ENCODE results near the gene HYCC2. TPM values are rescaled to one million over a fixed set of nuclear protein-coding genes. Genes with fewer than 3 reads are reported as not detected.

Gene HYCC2
- total RNA-seq, 4 donors from 2014 or later: 19.8 to 32.0 (median 26.0) TPM

DNA sequence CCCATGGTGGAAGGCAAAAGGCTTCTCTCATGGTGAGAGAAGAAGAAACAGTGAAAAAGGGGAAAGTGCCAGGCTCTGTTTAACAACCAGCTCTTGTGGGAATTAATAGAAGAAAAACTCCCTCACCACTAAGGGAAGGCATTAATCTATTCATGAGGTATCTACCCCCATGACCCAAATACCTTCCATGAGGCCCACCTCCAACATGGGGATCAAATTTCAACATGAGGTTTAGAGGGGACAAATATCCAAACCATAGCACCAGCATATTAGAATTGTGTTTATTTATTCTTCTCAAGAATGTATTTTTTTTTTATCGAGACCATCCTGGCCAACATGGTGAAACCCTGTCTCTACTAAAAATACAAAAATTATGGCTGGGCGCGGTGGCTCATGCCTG lies 39.6 kb upstream of the HYCC2 start:
- Histone ChIP-seq H3K27ac (no peak overlapping the region), H3K9me3 (no peaks in the 10 kb centered on the region), H3K27me3 (no peaks in the 10 kb centered on the region), H3K36me3 (no peaks in the 10 kb centered on the region), H3K4me1 (peaks cover 9 to 12% of the 10 kb centered on the region in 2 donors), H3K4me3 (replicated peaks in 1 of 3) (no peak overlapping the region)
- TF ChIP-seq, protein P1, sequence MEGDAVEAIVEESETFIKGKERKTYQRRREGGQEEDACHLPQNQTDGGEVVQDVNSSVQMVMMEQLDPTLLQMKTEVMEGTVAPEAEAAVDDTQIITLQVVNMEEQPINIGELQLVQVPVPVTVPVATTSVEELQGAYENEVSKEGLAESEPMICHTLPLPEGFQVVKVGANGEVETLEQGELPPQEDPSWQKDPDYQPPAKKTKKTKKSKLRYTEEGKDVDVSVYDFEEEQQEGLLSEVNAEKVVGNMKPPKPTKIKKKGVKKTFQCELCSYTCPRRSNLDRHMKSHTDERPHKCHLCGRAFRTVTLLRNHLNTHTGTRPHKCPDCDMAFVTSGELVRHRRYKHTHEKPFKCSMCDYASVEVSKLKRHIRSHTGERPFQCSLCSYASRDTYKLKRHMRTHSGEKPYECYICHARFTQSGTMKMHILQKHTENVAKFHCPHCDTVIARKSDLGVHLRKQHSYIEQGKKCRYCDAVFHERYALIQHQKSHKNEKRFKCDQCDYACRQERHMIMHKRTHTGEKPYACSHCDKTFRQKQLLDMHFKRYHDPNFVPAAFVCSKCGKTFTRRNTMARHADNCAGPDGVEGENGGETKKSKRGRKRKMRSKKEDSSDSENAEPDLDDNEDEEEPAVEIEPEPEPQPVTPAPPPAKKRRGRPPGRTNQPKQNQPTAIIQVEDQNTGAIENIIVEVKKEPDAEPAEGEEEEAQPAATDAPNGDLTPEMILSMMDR (IDR thresholded peaks at IDR 0.05): no peak
- no peak for TF ChIP-seq POLR2A (IDR thresholded peaks at IDR 0.05)
- no peak for DNase-seq
- intact Hi-C loops (cut with DNase I): loop anchor here (10.0 kb wide), 1 partner anchor 114 kb away; no protein-coding TSS in a partner anchor
- WGBS, 2 donors: 97 to 98% methylated on average over 3 of the region's 3 CpGs

DNA sequence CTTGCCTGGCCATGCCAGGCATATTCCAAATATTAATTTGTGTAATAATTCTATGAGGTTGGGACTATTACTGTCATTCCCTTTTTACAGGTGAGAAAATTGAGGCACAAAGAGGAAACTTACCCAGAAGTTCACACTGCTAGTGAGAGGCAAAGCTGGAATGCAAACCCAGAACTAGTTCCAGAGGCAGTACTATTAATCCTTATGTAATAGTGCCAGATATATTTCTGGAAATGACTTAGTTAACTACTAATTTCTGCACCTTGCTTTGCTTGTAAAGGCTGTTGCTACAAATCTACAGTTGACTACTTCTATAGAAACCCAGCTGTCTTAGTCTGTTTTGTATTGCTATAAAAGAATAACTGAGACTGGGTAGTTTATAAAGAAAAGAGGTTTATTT lies 39.1 kb upstream of the HYCC2 start:
- Histone ChIP-seq H3K27ac (no peak overlapping the region), H3K9me3 (no peaks in the 10 kb centered on the region), H3K4me1 (peaks cover 9 to 11% of the 10 kb centered on the region in 2 donors), H3K36me3 (no peaks in the 10 kb centered on the region), H3K27me3 (no peaks in the 10 kb centered on the region), H3K4me3 (replicated peaks in 1 of 3) (no peak overlapping the region)
- intact Hi-C loops (cut with DNase I): loop anchor here (10.0 kb wide), 1 partner anchor 114 kb away; no protein-coding TSS in a partner anchor
- TF ChIP-seq, protein P1 (IDR thresholded peaks at IDR 0.05): no peak
- no peak for TF ChIP-seq POLR2A (IDR thresholded peaks at IDR 0.05)
- no peak for DNase-seq

DNA sequence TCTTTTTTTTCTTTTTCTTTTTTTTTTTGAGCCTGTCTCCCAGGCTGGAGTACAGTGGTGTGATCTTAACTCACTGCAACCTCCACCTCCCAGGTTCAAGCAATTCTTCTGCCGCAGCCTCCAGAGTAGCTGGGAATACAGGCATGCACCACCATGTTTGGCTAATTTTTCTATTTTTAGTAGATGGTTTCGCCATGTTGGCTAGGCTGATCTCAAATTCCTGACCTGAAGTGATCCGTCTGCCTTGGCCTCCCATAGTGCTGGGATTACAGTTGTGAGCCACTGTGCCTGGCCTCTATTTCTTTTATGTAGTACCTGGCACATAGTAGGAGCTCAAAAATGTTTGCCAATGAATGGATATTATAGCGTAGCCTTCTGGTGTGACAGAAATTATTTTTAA lies 37.7 kb upstream of the HYCC2 start:
- H3K9me3 ChIP-seq: no peaks in the 10 kb centered on the region
- H3K27ac ChIP-seq: no peak overlapping the region
- TF ChIP-seq, protein P1 (IDR thresholded peaks at IDR 0.05): no peak
- TF ChIP-seq POLR2A (IDR thresholded peaks at IDR 0.05): no peak
- no peaks in the 10 kb centered on the region for H3K4me1 ChIP-seq
- WGBS, 2 donors: 93 to 95% methylated on average over 4 of the region's 4 CpGs
- no peaks in the 10 kb centered on the region for H3K27me3 ChIP-seq
- no peak for DNase-seq
- no peaks in the 10 kb centered on the region for H3K36me3 ChIP-seq
- intact Hi-C loops (cut with DNase I): no loop called here
- H3K4me3 ChIP-seq (replicated peaks in 1 of 3): no peak overlapping the region

DNA sequence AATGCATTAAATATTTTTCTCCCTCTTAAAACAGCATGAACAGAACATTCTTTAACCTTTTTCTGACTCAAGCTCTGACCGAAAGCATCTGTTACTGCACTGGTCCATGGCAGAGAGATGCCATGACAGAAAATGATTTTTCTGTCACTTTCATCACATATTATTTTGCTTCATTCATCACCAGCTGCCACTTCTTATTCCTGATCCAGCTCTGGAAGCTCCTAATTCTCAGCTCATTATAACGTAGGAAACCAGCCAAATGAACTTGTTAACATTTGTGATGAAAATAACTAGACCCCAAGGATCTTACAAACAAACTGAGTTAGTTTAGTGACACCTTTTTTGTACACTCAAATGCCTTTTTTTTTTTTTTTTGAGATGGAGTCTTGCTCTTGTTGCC lies 36.9 kb upstream of the HYCC2 start:
- WGBS, 2 donors: 88 to 94% methylated on average over 2 of the region's 2 CpGs
- Histone ChIP-seq H3K27me3 (no peaks in the 10 kb centered on the region), H3K27ac (no peak overlapping the region), H3K4me3 (replicated peaks in 1 of 3) (no peak overlapping the region), H3K4me1 (no peaks in the 10 kb centered on the region), H3K36me3 (no peaks in the 10 kb centered on the region), H3K9me3 (no peaks in the 10 kb centered on the region)
- no peak for DNase-seq
- intact Hi-C loops (cut with DNase I): no loop called here
- TF ChIP-seq, protein P1 (IDR thresholded peaks at IDR 0.05): no peak
- no peak for TF ChIP-seq POLR2A (IDR thresholded peaks at IDR 0.05)

DNA sequence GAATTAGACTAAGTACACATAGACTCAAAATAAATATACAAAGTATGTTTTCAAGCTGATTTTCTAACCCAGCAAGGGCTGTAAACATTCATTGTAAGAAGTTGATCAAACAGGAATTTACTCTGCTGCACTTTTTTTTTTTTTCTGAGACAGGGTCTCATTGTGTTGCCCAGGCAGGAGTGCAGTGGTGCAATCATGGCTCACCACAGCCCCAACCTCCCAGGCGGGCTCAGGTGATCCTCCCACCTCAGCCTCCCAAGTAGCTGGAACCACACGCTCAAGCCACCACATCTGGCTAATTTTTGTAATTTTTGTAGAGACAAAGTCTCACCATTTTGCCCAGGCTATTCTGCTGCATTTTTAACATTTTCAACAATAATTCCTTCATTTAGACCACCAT lies 36.2 kb upstream of the HYCC2 start:
- intact Hi-C loops (cut with DNase I): no loop called here
- Histone ChIP-seq H3K4me1 (no peaks in the 10 kb centered on the region), H3K4me3 (replicated peaks in 1 of 3) (no peak overlapping the region), H3K9me3 (no peaks in the 10 kb centered on the region), H3K27me3 (no peaks in the 10 kb centered on the region), H3K36me3 (no peaks in the 10 kb centered on the region), H3K27ac (no peak overlapping the region)
- 89 to 95% methylated on average over 2 of the region's 2 CpGs for WGBS, 2 donors
- TF ChIP-seq, protein P1 (IDR thresholded peaks at IDR 0.05): no peak
- no peak for TF ChIP-seq POLR2A (IDR thresholded peaks at IDR 0.05)
- DNase-seq: no peak
